ENCODE data around the gene ZNF681. TPM values are rescaled to one million over a fixed set of nuclear protein-coding genes. Genes with fewer than 3 reads are reported as not detected.

Gene ZNF681
- total RNA-seq = 1.8 and 2.5 TPM in 2 replicates

DNA sequence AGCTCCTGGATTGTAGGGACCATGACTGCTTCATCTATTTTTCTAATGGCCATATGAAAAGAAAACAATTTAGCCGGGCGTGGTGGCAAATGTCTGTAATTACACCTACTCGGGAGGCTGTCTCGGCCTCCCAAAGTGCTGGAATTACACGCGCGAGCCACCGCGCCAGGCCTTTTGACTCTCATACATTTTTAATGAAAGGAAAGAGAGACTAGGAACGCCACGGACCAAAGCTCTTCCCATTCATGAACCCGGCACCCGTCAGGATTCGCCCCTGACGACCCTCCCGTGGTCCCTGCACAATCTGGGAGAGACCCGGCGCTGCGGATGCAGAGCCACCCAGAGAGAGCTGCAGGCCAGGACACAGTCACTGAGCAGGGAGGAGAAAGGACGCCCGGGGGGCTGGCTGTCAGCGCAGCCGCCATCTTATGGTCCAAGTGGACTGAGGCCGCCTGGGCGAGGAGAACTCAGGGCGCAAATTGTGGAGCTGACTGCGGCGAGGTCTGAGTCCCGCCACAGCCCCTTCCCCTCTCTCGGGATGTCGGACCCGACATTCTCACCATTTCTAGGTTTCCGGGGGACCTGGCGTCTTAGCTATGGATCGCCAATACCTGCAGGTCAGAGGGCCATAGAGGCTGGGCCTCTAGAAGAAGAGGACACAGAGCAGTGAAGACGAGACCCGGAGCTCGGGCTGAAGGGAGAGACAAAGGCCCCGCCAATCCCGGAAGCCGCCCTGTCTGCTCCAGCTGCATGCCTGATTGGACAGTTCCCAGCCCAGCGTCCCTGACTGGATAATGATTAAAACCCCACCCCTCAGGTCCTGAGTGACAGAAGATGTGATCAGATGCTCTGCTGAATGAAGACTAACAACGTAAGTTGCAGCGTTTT lies at the start of gene ZNF681:
ZNF681 (minus strand) TSS at position 705 of the 888 bp plus-strand sequence; CDS start at position 563, 142 bp downstream.
- Histone ChIP-seq H3K4me3 (ENCODE audit: low read depth, low read length) (peak within 1 kb of the TSS; percentile 64), H3K36me3 (ENCODE audit: control insufficient read depth, insufficient read depth, low read length) (no peaks in the 10 kb centered on the region), H3K27me3 (ENCODE audit: control insufficient read depth, insufficient read depth, low read length) (no peaks in the 10 kb centered on the region)
- DNase-seq (ENCODE audit: low read depth) = peak; percentile 59
- TF ChIP-seq, protein P1, sequence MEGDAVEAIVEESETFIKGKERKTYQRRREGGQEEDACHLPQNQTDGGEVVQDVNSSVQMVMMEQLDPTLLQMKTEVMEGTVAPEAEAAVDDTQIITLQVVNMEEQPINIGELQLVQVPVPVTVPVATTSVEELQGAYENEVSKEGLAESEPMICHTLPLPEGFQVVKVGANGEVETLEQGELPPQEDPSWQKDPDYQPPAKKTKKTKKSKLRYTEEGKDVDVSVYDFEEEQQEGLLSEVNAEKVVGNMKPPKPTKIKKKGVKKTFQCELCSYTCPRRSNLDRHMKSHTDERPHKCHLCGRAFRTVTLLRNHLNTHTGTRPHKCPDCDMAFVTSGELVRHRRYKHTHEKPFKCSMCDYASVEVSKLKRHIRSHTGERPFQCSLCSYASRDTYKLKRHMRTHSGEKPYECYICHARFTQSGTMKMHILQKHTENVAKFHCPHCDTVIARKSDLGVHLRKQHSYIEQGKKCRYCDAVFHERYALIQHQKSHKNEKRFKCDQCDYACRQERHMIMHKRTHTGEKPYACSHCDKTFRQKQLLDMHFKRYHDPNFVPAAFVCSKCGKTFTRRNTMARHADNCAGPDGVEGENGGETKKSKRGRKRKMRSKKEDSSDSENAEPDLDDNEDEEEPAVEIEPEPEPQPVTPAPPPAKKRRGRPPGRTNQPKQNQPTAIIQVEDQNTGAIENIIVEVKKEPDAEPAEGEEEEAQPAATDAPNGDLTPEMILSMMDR (IDR thresholded peaks at IDR 0.05; ENCODE audit: insufficient read depth, low read length, poor library complexity, severe bottlenecking) = peak; percentile 4

DNA sequence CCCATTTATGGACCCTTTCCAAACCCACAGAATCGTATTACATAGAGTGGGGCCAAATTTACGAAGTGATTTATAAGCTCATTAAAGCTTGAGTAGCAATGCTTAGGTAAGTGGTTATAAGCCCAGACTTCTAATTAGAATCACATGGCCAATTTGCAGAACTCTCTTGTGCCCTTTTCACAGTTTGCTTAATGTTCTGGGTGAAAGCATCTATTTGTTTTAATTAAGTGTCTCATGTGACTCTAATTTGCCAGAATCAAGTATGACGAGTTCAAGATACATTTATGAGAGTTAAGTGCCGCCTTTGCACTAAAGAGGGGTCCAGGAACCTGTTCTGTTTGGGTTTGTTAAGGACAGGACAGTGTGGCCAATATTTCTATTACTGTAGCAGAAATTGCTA lies 46.0 kb upstream of the ZNF681 start:
- TF ChIP-seq, protein P1 (IDR thresholded peaks at IDR 0.05; ENCODE audit: insufficient read depth, low read length, poor library complexity, severe bottlenecking) = no peak
- H3K36me3 ChIP-seq (ENCODE audit: control insufficient read depth, insufficient read depth, low read length) = no peaks in the 10 kb centered on the region
- H3K4me3 ChIP-seq (ENCODE audit: low read depth, low read length) = no peak overlapping the region
- no peak for DNase-seq (ENCODE audit: low read depth)
- no peaks in the 10 kb centered on the region for H3K27me3 ChIP-seq (ENCODE audit: control insufficient read depth, insufficient read depth, low read length)

DNA sequence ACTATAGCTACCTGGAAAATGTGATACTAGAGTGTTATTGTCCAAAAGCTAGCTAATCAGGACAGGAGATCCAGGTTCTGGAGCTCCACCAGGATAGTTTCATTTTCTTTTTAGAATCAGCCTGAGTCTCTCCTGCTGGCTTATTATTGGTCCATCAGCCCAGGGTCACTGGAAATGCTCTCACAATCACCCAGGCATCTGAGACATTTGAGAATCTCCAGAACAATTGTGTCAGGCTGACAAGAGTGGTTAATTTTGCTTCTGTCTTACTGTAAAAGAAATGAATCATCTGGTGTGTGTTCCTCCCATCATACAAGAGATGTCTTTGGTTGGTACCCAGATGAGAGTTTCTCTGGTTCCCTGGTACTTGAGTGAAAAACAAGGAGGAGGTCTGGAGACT lies 43.6 kb upstream of the ZNF681 start:
- DNase-seq (ENCODE audit: low read depth) = no peak
- H3K4me3 ChIP-seq (ENCODE audit: low read depth, low read length) = no peak overlapping the region
- TF ChIP-seq, protein P1 (IDR thresholded peaks at IDR 0.05; ENCODE audit: insufficient read depth, low read length, poor library complexity, severe bottlenecking) = no peak

GRCh38 chr19:23801803-23802202 lies 43.1 kb upstream of the ZNF681 start:
- no peaks in the 10 kb centered on the region for H3K27me3 ChIP-seq (ENCODE audit: control insufficient read depth, insufficient read depth, low read length)
- TF ChIP-seq, protein P1 (IDR thresholded peaks at IDR 0.05; ENCODE audit: insufficient read depth, low read length, poor library complexity, severe bottlenecking) = no peak
- H3K36me3 ChIP-seq (ENCODE audit: control insufficient read depth, insufficient read depth, low read length) = no peaks in the 10 kb centered on the region
- no peak for DNase-seq (ENCODE audit: low read depth)
- no peak overlapping the region for H3K4me3 ChIP-seq (ENCODE audit: low read depth, low read length)

More for the DNA sequence above, 43.6 kb upstream of the ZNF681 start:
- Histone ChIP-seq H3K36me3 (ENCODE audit: control insufficient read depth, insufficient read depth, low read length) (no peaks in the 10 kb centered on the region), H3K27me3 (ENCODE audit: control insufficient read depth, insufficient read depth, low read length) (no peaks in the 10 kb centered on the region)

- Histone ChIP-seq H3K36me3 (ENCODE audit: control insufficient read depth, insufficient read depth, low read length) (no peaks in the 10 kb centered on the region), H3K4me3 (ENCODE audit: low read depth, low read length) (no peak overlapping the region), H3K27me3 (ENCODE audit: control insufficient read depth, insufficient read depth, low read length) (no peaks in the 10 kb centered on the region)
- no peak for DNase-seq (ENCODE audit: low read depth)
- TF ChIP-seq, protein P1 (IDR thresholded peaks at IDR 0.05; ENCODE audit: insufficient read depth, low read length, poor library complexity, severe bottlenecking) = no peak
Measured at GRCh38 chr19:23800868-23801267, 42.2 kb upstream of the ZNF681 start.
